H1 (cell line): ENCODE data around the gene TBRG4. TPM values are rescaled to one million over a fixed set of nuclear protein-coding genes. Genes with fewer than 3 reads are reported as not detected.

Experiments used
- BCL11A ChIP-seq, 2 experiments: IDR thresholded peaks; one replicate each; pipeline ENCODE4 v1.6.1; 2011; ENCODE audit warnings: low read depth in 2 of 2, low read length in 2 of 2, mild to moderate bottlenecking in 2 of 2
- GABPA ChIP-seq: IDR thresholded peaks from 2 replicates; pipeline ENCODE4 v1.6.1; 2011; ENCODE audit warnings: mild to moderate bottlenecking, low read length, moderate library complexity, borderline replicate concordance; ENCODE audit not compliant: insufficient read depth
- polyA plus RNA-seq, 7 experiments: library from polyadenylated mRNA; depleted of rRNA in 3 of 7; stranded (reverse) in 5 of 7; unstranded in 2 of 7; fragments of >200 nt in 5 of 7; fragments of 200-250 nt in 2 of 7; gene quantifications; 1 replicate in 5 of 7; 2 replicates in 1 of 7; 4 replicates in 1 of 7; pipeline versions ENCODE4 v1.2.1 to v1.2.3, GENCODE V29; 2011 to 2013; ENCODE audit warnings: missing spikeins in 2 of 7, mixed read lengths in 2 of 7
- total RNA-seq: library from RNA; stranded (reverse); fragmentation: NEBNext Ultra II Directional; extraction: Animal tissue kit (Norgen Biotek cat#: 25700); gene quantifications from 2 replicates; pipeline ENCODE4 v1.2.1, GENCODE V29; 2021

TBRG4 gene
- total and polyA plus RNA-seq, 2 of the 8 experiments (the other 6 are each of a cell fraction or from before 2014, with no cell fraction given), result 110 to 137 TPM

DNA sequence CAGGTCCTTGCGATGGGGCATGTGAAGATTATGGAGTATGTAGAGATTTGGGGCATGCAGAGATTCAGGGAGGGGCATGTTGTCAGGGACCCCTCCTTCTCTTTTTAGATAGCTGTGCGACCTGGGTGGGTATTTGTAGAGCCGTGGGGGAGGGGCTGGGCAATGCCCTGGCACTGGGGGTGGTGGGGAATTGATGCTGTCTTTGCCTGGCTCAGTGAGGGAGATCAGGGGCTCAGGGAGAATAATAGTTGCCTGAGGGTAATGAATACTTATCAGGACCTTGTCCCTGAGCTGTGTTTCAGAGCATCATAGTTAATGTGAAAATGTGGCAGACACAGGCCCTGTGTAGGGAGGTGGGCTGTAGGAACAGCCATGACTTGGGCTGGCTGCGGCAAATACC, 49.6 kb upstream of the TBRG4 start (continued):
- TF ChIP-seq BCL11A (IDR thresholded peaks at IDR 0.05; ENCODE audit: low read depth in 2 of 2, low read length in 2 of 2) (no peak), GABPA (no peak)
- TF ChIP-seq, all 59 proteins: peak for 0
